Mucosa of descending colon (tissue), 3 donors: ENCODE data around the gene UTP11. TPM values are rescaled to one million over a fixed set of nuclear protein-coding genes. Genes with fewer than 3 reads are reported as not detected.

ENCODE experiments used
- ATAC-seq: fragments of 200-7000 bp; cut with Tn5 transposase; one replicate; pipeline ENCODE4 v1.9.1; 2020; ENCODE audit warnings: mild to moderate bottlenecking, moderate library complexity
- DNase-seq, 3 donors: peaks; one replicate each; pipeline ENCODE4 v3.0.0-alpha.2; 2020
- H3K36me3 ChIP-seq: fragments of 200-600 bp; one replicate; pipeline ENCODE4 v1.8.0; 2021; ENCODE audit warnings: low read depth, mild to moderate bottlenecking
- H3K4me1 ChIP-seq: fragments of 200-600 bp; one replicate; pipeline ENCODE4 v1.8.0; 2021; ENCODE audit warnings: low read depth, mild to moderate bottlenecking
- H3K4me3 ChIP-seq: fragments of 200-600 bp; one replicate; pipeline ENCODE4 v1.8.0; 2021; ENCODE audit warnings: mild to moderate bottlenecking
- H3K9me3 ChIP-seq: fragments of 200-600 bp; one replicate; pipeline ENCODE4 v1.8.0; 2021; ENCODE audit warnings: mild to moderate bottlenecking
- CTCF ChIP-seq: fragments of 200-600 bp; IDR thresholded peaks from one replicate; pipeline ENCODE4 v1.8.0; 2022; ENCODE audit warnings: antibody characterized with exemption, mild to moderate bottlenecking
- intact Hi-C, 2 donors: fragments of 100-400 bp; cut with DNase I in 1 of 2; cut with micrococcal nuclease in 1 of 2; formaldehyde crosslinking; loops; one replicate each; pipeline versions ENCODE4 v1.11.0 to v1.11.1; 2022; cut with DNase I, micrococcal nuclease
- total RNA-seq, 3 donors: library from RNA; stranded (reverse); fragmentation: NEBNext Ultra II Directional in 2 of 3; extraction: Animal tissue kit (Norgen Biotek cat#: 25700) in 2 of 3; gene quantifications; one replicate each; pipeline versions ENCODE4 v1.2.1 to v1.2.4, GENCODE V29; 2021 to 2023
- donor health status: DM: no; HTN: no; CAD: no; lungs with moderate emphysema.
- donor health status: DM: no; HTN: no; CAD: no.
- donor health status: DM: no; HTN: yes; CAD: no.

The UTP11 gene
- total RNA-seq, 3 donors from 2014 or later, result 13.7 to 35.7 (median 15.3) TPM

- no peaks in the 10 kb centered on the region for H3K9me3 ChIP-seq
- H3K4me1 ChIP-seq, result no peaks in the 10 kb centered on the region
- ATAC-seq, result no peak
- no peak for TF ChIP-seq CTCF
- no peaks in the 10 kb centered on the region for H3K36me3 ChIP-seq
- intact Hi-C loops, result no loop called here
- DNase-seq, result no peak
- H3K4me3 ChIP-seq, result no peak overlapping the region
Observed at GRCh38 chr1:38022810-38023209, 10.3 kb downstream of the UTP11 start.

GRCh38 chr1:38025233-38025632 lies 12.7 kb downstream of the UTP11 start:
- intact Hi-C loops, result no loop called here
- no peaks in the 10 kb centered on the region for H3K9me3 ChIP-seq
- DNase-seq (no peak), ATAC-seq (no peak)
- TF ChIP-seq CTCF, result no peak
- no peak overlapping the region for H3K4me3 ChIP-seq
- H3K4me1 ChIP-seq, result peaks cover 13% of the 10 kb centered on the region
- no peaks in the 10 kb centered on the region for H3K36me3 ChIP-seq

GRCh38 chr1:38025664-38026063 lies 13.1 kb downstream of the UTP11 start:
- no peak for TF ChIP-seq CTCF
- Histone ChIP-seq H3K36me3 (no peaks in the 10 kb centered on the region), H3K9me3 (no peaks in the 10 kb centered on the region), H3K4me3 (no peak overlapping the region), H3K4me1 (peaks cover 13% of the 10 kb centered on the region)
- no peak for ATAC-seq
- intact Hi-C loops, result no loop called here
- DNase-seq, result no peak

GRCh38 chr1:38026592-38027200 lies 14.2 kb downstream of the UTP11 start:
- no peak for TF ChIP-seq CTCF
- H3K4me1 ChIP-seq, result peaks cover 13% of the 10 kb centered on the region
- ATAC-seq, result peak; percentile 43
- H3K9me3 ChIP-seq, result no peaks in the 10 kb centered on the region
- peak in 2 of 3 donors; percentile 56 to 64 for DNase-seq
- H3K36me3 ChIP-seq, result no peaks in the 10 kb centered on the region
- no peak overlapping the region for H3K4me3 ChIP-seq
- intact Hi-C loops, result no loop called here

GRCh38 chr1:38027201-38028104 lies 14.9 kb downstream of the UTP11 start:
- H3K9me3 ChIP-seq, result no peaks in the 10 kb centered on the region
- peaks cover 13% of the 10 kb centered on the region for H3K4me1 ChIP-seq
- no peak overlapping the region for H3K4me3 ChIP-seq
- H3K36me3 ChIP-seq, result no peaks in the 10 kb centered on the region
- ATAC-seq, result no peak
- no peak for TF ChIP-seq CTCF
- intact Hi-C loops, result no loop called here
- DNase-seq, result no peak
